T-helper 1 cell treated with Interleukin-12 subunit alpha and Interleukin-12 subunit beta and Interleukin-4 antibody, amounts not matched to agents 30 μg/mL and 1 μg/mL, for 36 hours (primary cell): Measurements from ENCODE around the gene DIAPH1.
"Not testable (repeated sequence)": the region's sequence is repeated elsewhere in the genome, so short reads cannot be mapped to it uniquely, and the experiment has no call there.

Experiments
- H3K27ac Mint-ChIP-seq: one replicate; pipeline ENCODE4 v1.8.0; 2021; ENCODE audit warnings: mild to moderate bottlenecking, mixed read lengths
- H3K27me3 Mint-ChIP-seq: one replicate; pipeline ENCODE4 v1.8.0; 2021; ENCODE audit warnings: low read depth, mixed read lengths
- H3K36me3 Mint-ChIP-seq: one replicate; pipeline ENCODE4 v1.8.0; 2021; ENCODE audit warnings: low read depth, mixed read lengths
- H3K4me1 Mint-ChIP-seq: one replicate; pipeline ENCODE4 v1.8.0; 2021; ENCODE audit warnings: low read depth, mixed read lengths
- H3K4me3 Mint-ChIP-seq: one replicate; pipeline ENCODE4 v1.8.0; 2021; ENCODE audit warnings: mild to moderate bottlenecking, moderate library complexity, mixed read lengths
- H3K9me3 Mint-ChIP-seq: one replicate; pipeline ENCODE4 v1.8.0; 2021; ENCODE audit warnings: mixed read lengths

Gene DIAPH1

GRCh38 chr5:141634720-141635119 is 15.9 kb upstream of the DIAPH1 start:
- peaks cover 34% of the 10 kb centered on the region for H3K4me1 Mint-ChIP-seq

GRCh38 chr5:141633871-141634561 is 15.2 kb upstream of the DIAPH1 start:
- Mint-ChIP-seq H3K9me3 (no peaks in the 10 kb centered on the region), H3K4me1 (peaks cover 34% of the 10 kb centered on the region), H3K27ac (peak overlapping the region; percentile 7), H3K27me3 (no peaks in the 10 kb centered on the region), H3K36me3 (peaks cover 12% of the 10 kb centered on the region), H3K4me3 (peak overlapping the region; percentile 11)

More at GRCh38 chr5:141634720-141635119, 15.9 kb upstream of the DIAPH1 start:
- no peaks in the 10 kb centered on the region for H3K27me3 Mint-ChIP-seq
- H3K36me3 Mint-ChIP-seq: peaks cover 8% of the 10 kb centered on the region
- H3K27ac Mint-ChIP-seq: no peak overlapping the region
- H3K4me3 Mint-ChIP-seq: peak overlapping the region; percentile 2
- no peaks in the 10 kb centered on the region for H3K9me3 Mint-ChIP-seq

- no peak overlapping the region for H3K27ac Mint-ChIP-seq
- H3K4me3 Mint-ChIP-seq: no peak overlapping the region
- no peaks in the 10 kb centered on the region for H3K9me3 Mint-ChIP-seq
- H3K27me3 Mint-ChIP-seq: no peaks in the 10 kb centered on the region
- peaks cover 18% of the 10 kb centered on the region for H3K36me3 Mint-ChIP-seq
- peaks cover 25% of the 10 kb centered on the region for H3K4me1 Mint-ChIP-seq
Observed at GRCh38 chr5:141632650-141633049, 13.8 kb upstream of the DIAPH1 start.

GRCh38 chr5:141630570-141631140 is 11.9 kb upstream of the DIAPH1 start:
- no peaks in the 10 kb centered on the region for H3K27me3 Mint-ChIP-seq
- peaks cover 19% of the 10 kb centered on the region for H3K4me1 Mint-ChIP-seq
- H3K4me3 Mint-ChIP-seq: no peak overlapping the region
- no peak overlapping the region for H3K27ac Mint-ChIP-seq
- no peaks in the 10 kb centered on the region for H3K9me3 Mint-ChIP-seq
- H3K36me3 Mint-ChIP-seq: peaks cover 26% of the 10 kb centered on the region

- Mint-ChIP-seq H3K36me3 (peaks cover 26% of the 10 kb centered on the region), H3K4me3 (no peak overlapping the region), H3K27ac (no peak overlapping the region), H3K27me3 (no peaks in the 10 kb centered on the region), H3K9me3 (no peaks in the 10 kb centered on the region), H3K4me1 (peaks cover 11% of the 10 kb centered on the region)
Observed at GRCh38 chr5:141628175-141628788, 9.5 kb upstream of the DIAPH1 start.

GRCh38 chr5:141623611-141624010 is 4.8 kb upstream of the DIAPH1 start:
- no peaks in the 10 kb centered on the region for H3K9me3 Mint-ChIP-seq
- peak overlapping the region; percentile 33 for H3K4me3 Mint-ChIP-seq
- no peaks in the 10 kb centered on the region for H3K27me3 Mint-ChIP-seq
- peaks cover 24% of the 10 kb centered on the region for H3K4me1 Mint-ChIP-seq
- H3K27ac Mint-ChIP-seq: peak overlapping the region; percentile 73
- H3K36me3 Mint-ChIP-seq: peaks cover 32% of the 10 kb centered on the region

GRCh38 chr5:141623186-141623585 is 4.4 kb upstream of the DIAPH1 start:
- peaks cover 31% of the 10 kb centered on the region for H3K36me3 Mint-ChIP-seq
- H3K27me3 Mint-ChIP-seq: no peaks in the 10 kb centered on the region
- H3K4me3 Mint-ChIP-seq: peak overlapping the region; percentile 13
- no peaks in the 10 kb centered on the region for H3K9me3 Mint-ChIP-seq
- H3K4me1 Mint-ChIP-seq: peaks cover 24% of the 10 kb centered on the region
- H3K27ac Mint-ChIP-seq: peak overlapping the region; percentile 73

GRCh38 chr5:141618030-141618803 is 583 bp downstream of the DIAPH1 start:
- Mint-ChIP-seq H3K36me3 (peaks cover 27% of the 10 kb centered on the region), H3K4me3 (peak overlapping the region; percentile 99), H3K4me1 (peaks cover 47% of the 10 kb centered on the region), H3K27me3 (no peaks in the 10 kb centered on the region), H3K9me3 (no peaks in the 10 kb centered on the region), H3K27ac (peak overlapping the region; percentile 94)

- H3K27ac Mint-ChIP-seq: peak overlapping the region; percentile 94
- H3K36me3 Mint-ChIP-seq: peaks cover 29% of the 10 kb centered on the region
- no peaks in the 10 kb centered on the region for H3K9me3 Mint-ChIP-seq
- H3K4me3 Mint-ChIP-seq: peak overlapping the region; percentile 99
- H3K4me1 Mint-ChIP-seq: peaks cover 48% of the 10 kb centered on the region
- no peaks in the 10 kb centered on the region for H3K27me3 Mint-ChIP-seq
Observed at GRCh38 chr5:141617682-141618029, 1.1 kb downstream of the DIAPH1 start.

- Mint-ChIP-seq H3K4me1 (peaks cover 51% of the 10 kb centered on the region), H3K9me3 (no peaks in the 10 kb centered on the region), H3K27me3 (no peaks in the 10 kb centered on the region), H3K27ac (peak overlapping the region; percentile 94), H3K36me3 (peaks cover 32% of the 10 kb centered on the region), H3K4me3 (peak overlapping the region; percentile 99)
Observed at GRCh38 chr5:141617128-141617527, 1.7 kb downstream of the DIAPH1 start.

GRCh38 chr5:141615991-141616720 is 2.6 kb downstream of the DIAPH1 start:
- Mint-ChIP-seq H3K27me3 (no peaks in the 10 kb centered on the region), H3K4me3 (peak overlapping the region; percentile 99), H3K27ac (peak overlapping the region; percentile 32), H3K9me3 (no peaks in the 10 kb centered on the region), H3K4me1 (peaks cover 51% of the 10 kb centered on the region), H3K36me3 (peaks cover 28% of the 10 kb centered on the region)

GRCh38 chr5:141613344-141613743 is 5.5 kb downstream of the DIAPH1 start:
- H3K9me3 Mint-ChIP-seq: no peaks in the 10 kb centered on the region
- H3K36me3 Mint-ChIP-seq: peaks cover 35% of the 10 kb centered on the region
- peaks cover 60% of the 10 kb centered on the region for H3K4me1 Mint-ChIP-seq
- peak overlapping the region; percentile 56 for H3K27ac Mint-ChIP-seq
- no peaks in the 10 kb centered on the region for H3K27me3 Mint-ChIP-seq
- no peak overlapping the region for H3K4me3 Mint-ChIP-seq

GRCh38 chr5:141611289-141611688 is 7.5 kb downstream of the DIAPH1 start:
- peaks cover 35% of the 10 kb centered on the region for H3K36me3 Mint-ChIP-seq
- peaks cover 61% of the 10 kb centered on the region for H3K4me1 Mint-ChIP-seq
- H3K27ac Mint-ChIP-seq: peak overlapping the region; percentile 2
- no peaks in the 10 kb centered on the region for H3K27me3 Mint-ChIP-seq
- no peaks in the 10 kb centered on the region for H3K9me3 Mint-ChIP-seq
- peak overlapping the region; percentile 54 for H3K4me3 Mint-ChIP-seq

GRCh38 chr5:141609921-141610320 is 8.9 kb downstream of the DIAPH1 start:
- H3K4me3 Mint-ChIP-seq, H3K9me3 Mint-ChIP-seq, H3K27me3 Mint-ChIP-seq: not testable (repeated sequence)
- H3K4me1 Mint-ChIP-seq: peaks cover 65% of the 10 kb centered on the region
- H3K27ac Mint-ChIP-seq: peak overlapping the region; percentile 67
- peaks cover 33% of the 10 kb centered on the region for H3K36me3 Mint-ChIP-seq
